PFSK-1 (cell line): ENCODE results near the gene BAZ1B.

Experiments used
- FOXP2 ChIP-seq: optimal IDR thresholded peaks from 2 replicates; pipeline ENCODE3; 2011; ENCODE audit warnings: borderline replicate concordance, control low read depth, inconsistent platforms; ENCODE audit not compliant: insufficient read depth; ENCODE audit errors: extremely low read length, extremely low read depth
- POLR2AphosphoS5 ChIP-seq: IDR thresholded peaks from 2 replicates; pipeline ENCODE4 v1.6.1; 2012; ENCODE audit warnings: low read depth, mild to moderate bottlenecking, control low read depth, low read length, moderate library complexity
- REST ChIP-seq, 2 experiments: IDR thresholded peaks; 2 replicates each; pipeline versions ENCODE4 v1.6.1 to v1.8.0; 2011 to 2012; ENCODE audit warnings: low read depth in 2 of 2, low read length in 2 of 2, control low read depth in 1 of 2, inconsistent platforms in 1 of 2, mild to moderate bottlenecking in 1 of 2, moderate library complexity in 1 of 2; ENCODE audit not compliant: insufficient read depth in 1 of 2
- SIN3A ChIP-seq: IDR thresholded peaks from 2 replicates; pipeline ENCODE4 v1.6.1; 2012; ENCODE audit warnings: mild to moderate bottlenecking, low read length, moderate library complexity, borderline replicate concordance; ENCODE audit not compliant: insufficient read depth
- TAF1 ChIP-seq: IDR thresholded peaks from 2 replicates; pipeline ENCODE4 v1.6.1; 2012; ENCODE audit warnings: low read length, control low read depth, borderline replicate concordance; ENCODE audit not compliant: insufficient read depth

BAZ1B gene

GRCh38 chr7:73547841-73548240, 25.7 kb upstream of the BAZ1B start:
- TF ChIP-seq SIN3A: no peak
- no peak for TF ChIP-seq POLR2AphosphoS5
- TF ChIP-seq TAF1: no peak
- TF ChIP-seq FOXP2: no peak
- no peak for TF ChIP-seq REST (IDR thresholded peaks at IDR 0.05; ENCODE audit: insufficient read depth in 1 of 2, low read depth in 2 of 2, low read length in 2 of 2)

- no peak for TF ChIP-seq POLR2AphosphoS5
Measured at GRCh38 chr7:73544678-73545077, 22.6 kb upstream of the BAZ1B start.

- no peak for TF ChIP-seq SIN3A
- TF ChIP-seq TAF1: no peak
- no peak for TF ChIP-seq POLR2AphosphoS5
- TF ChIP-seq FOXP2: no peak
- no peak for TF ChIP-seq REST (IDR thresholded peaks at IDR 0.05; ENCODE audit: insufficient read depth in 1 of 2, low read depth in 2 of 2, low read length in 2 of 2)
Measured at GRCh38 chr7:73541722-73542121, 19.6 kb upstream of the BAZ1B start.

- TF ChIP-seq SIN3A (no peak), REST (IDR thresholded peaks at IDR 0.05; ENCODE audit: insufficient read depth in 1 of 2, low read depth in 2 of 2, low read length in 2 of 2) (no peak), POLR2AphosphoS5 (no peak), TAF1 (no peak), FOXP2 (no peak)
Measured at GRCh38 chr7:73539709-73540108, 17.6 kb upstream of the BAZ1B start.

- TF ChIP-seq REST (IDR thresholded peaks at IDR 0.05; ENCODE audit: insufficient read depth in 1 of 2, low read depth in 2 of 2, low read length in 2 of 2) (no peak), FOXP2 (no peak), TAF1 (no peak), POLR2AphosphoS5 (no peak)
Measured at GRCh38 chr7:73537051-73537450, 15.0 kb upstream of the BAZ1B start.

- TF ChIP-seq FOXP2: no peak
- TF ChIP-seq SIN3A: no peak
- no peak for TF ChIP-seq REST (IDR thresholded peaks at IDR 0.05; ENCODE audit: insufficient read depth in 1 of 2, low read depth in 2 of 2, low read length in 2 of 2)
- TF ChIP-seq TAF1: no peak
- TF ChIP-seq POLR2AphosphoS5: no peak
Measured at GRCh38 chr7:73536479-73536878, 14.4 kb upstream of the BAZ1B start.
